Measurements from ENCODE around the gene BFSP1. TPM values are rescaled to one million over a fixed set of nuclear protein-coding genes. Genes with fewer than 3 reads are reported as not detected.

BFSP1 gene
- total RNA-seq, 2 donors from 2014 or later, result 9.4 to 12.0 TPM

- peaks cover 10% of the 10 kb centered on the region for H3K4me1 Mint-ChIP-seq
- H3K36me3 Mint-ChIP-seq (ENCODE audit: low read depth), result no peaks in the 10 kb centered on the region
- no peaks in the 10 kb centered on the region for H3K27me3 ChIP-seq (ENCODE audit: control insufficient read depth, insufficient read depth, low read length, poor library complexity, severe bottlenecking)
These were observed 10.4 kb upstream of the BFSP1 start for GRCh38 chr20:17541596-17541995.

GRCh38 chr20:17538517-17539170, 7.5 kb upstream of the BFSP1 start:
- Histone ChIP-seq H3K9me3 (ENCODE audit: control insufficient read depth, low read length) (no peaks in the 10 kb centered on the region), H3K9ac (ENCODE audit: extremely low read depth, low read length, poor library complexity, severe bottlenecking) (no peak overlapping the region), H3K4me3 (ENCODE audit: low read length) (no peak overlapping the region), H3K36me3 (ENCODE audit: control insufficient read depth, insufficient read depth, low read length) (no peaks in the 10 kb centered on the region), H3K27me3 (ENCODE audit: control insufficient read depth, insufficient read depth, low read length, poor library complexity, severe bottlenecking) (no peaks in the 10 kb centered on the region), H3K27ac (ENCODE audit: low read depth, low read length) (no peak overlapping the region), H3K4me1 (ENCODE audit: control insufficient read depth, insufficient read depth, low read length) (no peaks in the 10 kb centered on the region)
- H3K36me3 Mint-ChIP-seq (ENCODE audit: low read depth), result no peaks in the 10 kb centered on the region
- no peaks in the 10 kb centered on the region for H3K27me3 Mint-ChIP-seq (ENCODE audit: insufficient read depth)
- TF ChIP-seq CTCF (conservative IDR thresholded peaks at IDR 0.05), result no peak
- no peak overlapping the region for H3K4me3 Mint-ChIP-seq
- H3K9me3 Mint-ChIP-seq, result no peaks in the 10 kb centered on the region
- DNase-seq, result no peak
- H3K4me1 Mint-ChIP-seq, result peaks cover 12% of the 10 kb centered on the region
- WGBS, 2 experiments (ENCODE audit: insufficient coverage in 1 of 2, insufficient read length in 1 of 2), result 80 to 88% methylated on average over 7 of the region's 7 CpGs
- no peak overlapping the region for H3K27ac Mint-ChIP-seq

More at GRCh38 chr20:17541596-17541995, 10.4 kb upstream of the BFSP1 start:
- no peak overlapping the region for H3K4me3 Mint-ChIP-seq
- Histone ChIP-seq H3K36me3 (ENCODE audit: control insufficient read depth, insufficient read depth, low read length) (no peaks in the 10 kb centered on the region), H3K4me1 (ENCODE audit: control insufficient read depth, insufficient read depth, low read length) (no peaks in the 10 kb centered on the region), H3K9ac (ENCODE audit: extremely low read depth, low read length, poor library complexity, severe bottlenecking) (no peak overlapping the region), H3K4me3 (ENCODE audit: low read length) (no peak overlapping the region), H3K27ac (ENCODE audit: low read depth, low read length) (no peak overlapping the region), H3K9me3 (ENCODE audit: control insufficient read depth, low read length) (no peaks in the 10 kb centered on the region)
- no peaks in the 10 kb centered on the region for H3K27me3 Mint-ChIP-seq (ENCODE audit: insufficient read depth)
- 91 to 92% methylated on average over 2 to 3 of the region's 3 CpGs for WGBS, 2 experiments (ENCODE audit: insufficient coverage in 1 of 2, insufficient read length in 1 of 2)
- H3K27ac Mint-ChIP-seq, result no peak overlapping the region
- no peaks in the 10 kb centered on the region for H3K9me3 Mint-ChIP-seq
- no peak for DNase-seq
- no peak for TF ChIP-seq CTCF (conservative IDR thresholded peaks at IDR 0.05)

- Mint-ChIP-seq H3K9me3 (no peaks in the 10 kb centered on the region), H3K36me3 (ENCODE audit: low read depth) (no peaks in the 10 kb centered on the region), H3K4me3 (no peak overlapping the region), H3K27ac (no peak overlapping the region), H3K4me1 (peaks cover 16% of the 10 kb centered on the region), H3K27me3 (ENCODE audit: insufficient read depth) (no peaks in the 10 kb centered on the region)
- Histone ChIP-seq H3K9me3 (ENCODE audit: control insufficient read depth, low read length) (no peaks in the 10 kb centered on the region), H3K27ac (ENCODE audit: low read depth, low read length) (no peak overlapping the region), H3K4me1 (ENCODE audit: control insufficient read depth, insufficient read depth, low read length) (no peaks in the 10 kb centered on the region), H3K36me3 (ENCODE audit: control insufficient read depth, insufficient read depth, low read length) (no peaks in the 10 kb centered on the region), H3K9ac (ENCODE audit: extremely low read depth, low read length, poor library complexity, severe bottlenecking) (no peak overlapping the region), H3K4me3 (ENCODE audit: low read length) (no peak overlapping the region), H3K27me3 (ENCODE audit: control insufficient read depth, insufficient read depth, low read length, poor library complexity, severe bottlenecking) (no peaks in the 10 kb centered on the region)
- 90 to 94% methylated on average over 1 to 3 of the region's 3 CpGs for WGBS, 2 experiments (ENCODE audit: insufficient coverage in 1 of 2, insufficient read length in 1 of 2)
- no peak for TF ChIP-seq CTCF (conservative IDR thresholded peaks at IDR 0.05)
- no peak for DNase-seq
These were observed 6.8 kb upstream of the BFSP1 start for GRCh38 chr20:17537959-17538358.

Measured in endodermal cell (in vitro differentiated cells).